GM12801 (cell line): ENCODE data around the gene SMARCD2.

ENCODE experiments used
- CTCF ChIP-seq: IDR thresholded peaks from one replicate; pipeline ENCODE4 v1.5.1; 2011; ENCODE audit warnings: control low read depth; ENCODE audit not compliant: insufficient read length; ENCODE audit errors: extremely low read depth

Gene SMARCD2

GRCh38 chr17:63834431-63835166 lies 7.9 kb downstream of the SMARCD2 start:
- TF ChIP-seq CTCF = no peak

GRCh38 chr17:63833741-63834373 lies 8.6 kb downstream of the SMARCD2 start:
- no peak for TF ChIP-seq CTCF

- no peak for TF ChIP-seq CTCF
These were observed 9.3 kb downstream of the SMARCD2 start for GRCh38 chr17:63833026-63833740.

- TF ChIP-seq CTCF = no peak
These were observed 10.0 kb downstream of the SMARCD2 start for GRCh38 chr17:63832455-63832854.

GRCh38 chr17:63832014-63832413 lies 10.5 kb downstream of the SMARCD2 start:
- no peak for TF ChIP-seq CTCF

GRCh38 chr17:63831505-63831904 lies 11.0 kb downstream of the SMARCD2 start:
- no peak for TF ChIP-seq CTCF

- TF ChIP-seq CTCF = no peak
These were observed 11.5 kb downstream of the SMARCD2 start for GRCh38 chr17:63830904-63831491.
